Mammary epithelial cell (primary cell): Measurements from ENCODE around the gene HOXA11.

Experiments used
- EZH2 ChIP-seq: IDR thresholded peaks from 2 replicates; pipeline ENCODE4 v1.6.1; 2012; ENCODE audit warnings: low read length, inconsistent platforms, borderline replicate concordance
- TF ChIP-seq, protein P1 (sequence below), 2 donors: IDR thresholded peaks in 1 of 2; conservative IDR thresholded peaks in 1 of 2; 2 replicates each; pipeline ENCODE4 v1.5.1; 2011 to 2012; ENCODE audit warnings: inconsistent platforms in 2 of 2, low read length in 2 of 2, mild to moderate bottlenecking in 2 of 2, control low read depth in 1 of 2, low read depth in 1 of 2; ENCODE audit not compliant: insufficient read depth in 1 of 2; ENCODE audit errors: extremely low read depth in 1 of 2

GRCh38 chr7:27140126-27140857 lies 44.7 kb downstream of the HOXA11 start:
- TF ChIP-seq, protein P1, sequence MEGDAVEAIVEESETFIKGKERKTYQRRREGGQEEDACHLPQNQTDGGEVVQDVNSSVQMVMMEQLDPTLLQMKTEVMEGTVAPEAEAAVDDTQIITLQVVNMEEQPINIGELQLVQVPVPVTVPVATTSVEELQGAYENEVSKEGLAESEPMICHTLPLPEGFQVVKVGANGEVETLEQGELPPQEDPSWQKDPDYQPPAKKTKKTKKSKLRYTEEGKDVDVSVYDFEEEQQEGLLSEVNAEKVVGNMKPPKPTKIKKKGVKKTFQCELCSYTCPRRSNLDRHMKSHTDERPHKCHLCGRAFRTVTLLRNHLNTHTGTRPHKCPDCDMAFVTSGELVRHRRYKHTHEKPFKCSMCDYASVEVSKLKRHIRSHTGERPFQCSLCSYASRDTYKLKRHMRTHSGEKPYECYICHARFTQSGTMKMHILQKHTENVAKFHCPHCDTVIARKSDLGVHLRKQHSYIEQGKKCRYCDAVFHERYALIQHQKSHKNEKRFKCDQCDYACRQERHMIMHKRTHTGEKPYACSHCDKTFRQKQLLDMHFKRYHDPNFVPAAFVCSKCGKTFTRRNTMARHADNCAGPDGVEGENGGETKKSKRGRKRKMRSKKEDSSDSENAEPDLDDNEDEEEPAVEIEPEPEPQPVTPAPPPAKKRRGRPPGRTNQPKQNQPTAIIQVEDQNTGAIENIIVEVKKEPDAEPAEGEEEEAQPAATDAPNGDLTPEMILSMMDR (conservative IDR thresholded peaks at IDR 0.05 in 1 of 2, IDR thresholded peaks at IDR 0.05 in 1 of 2; ENCODE audit: extremely low read depth in 1 of 2, insufficient read depth in 1 of 2, low read depth in 1 of 2, low read length in 2 of 2), result no peak
- TF ChIP-seq EZH2, result no peak
